NT2/D1 (cell line): ENCODE results near the gene FBLN5.

Experiments used
- SUZ12 ChIP-seq: IDR thresholded peaks from 2 replicates; pipeline ENCODE4 v1.6.1; 2011; ENCODE audit not compliant: insufficient read length, insufficient read depth; ENCODE audit errors: extremely low read depth
- YY1 ChIP-seq: IDR thresholded peaks from 2 replicates; pipeline ENCODE4 v1.6.1; 2011; ENCODE audit not compliant: insufficient read length, insufficient read depth

DNA sequence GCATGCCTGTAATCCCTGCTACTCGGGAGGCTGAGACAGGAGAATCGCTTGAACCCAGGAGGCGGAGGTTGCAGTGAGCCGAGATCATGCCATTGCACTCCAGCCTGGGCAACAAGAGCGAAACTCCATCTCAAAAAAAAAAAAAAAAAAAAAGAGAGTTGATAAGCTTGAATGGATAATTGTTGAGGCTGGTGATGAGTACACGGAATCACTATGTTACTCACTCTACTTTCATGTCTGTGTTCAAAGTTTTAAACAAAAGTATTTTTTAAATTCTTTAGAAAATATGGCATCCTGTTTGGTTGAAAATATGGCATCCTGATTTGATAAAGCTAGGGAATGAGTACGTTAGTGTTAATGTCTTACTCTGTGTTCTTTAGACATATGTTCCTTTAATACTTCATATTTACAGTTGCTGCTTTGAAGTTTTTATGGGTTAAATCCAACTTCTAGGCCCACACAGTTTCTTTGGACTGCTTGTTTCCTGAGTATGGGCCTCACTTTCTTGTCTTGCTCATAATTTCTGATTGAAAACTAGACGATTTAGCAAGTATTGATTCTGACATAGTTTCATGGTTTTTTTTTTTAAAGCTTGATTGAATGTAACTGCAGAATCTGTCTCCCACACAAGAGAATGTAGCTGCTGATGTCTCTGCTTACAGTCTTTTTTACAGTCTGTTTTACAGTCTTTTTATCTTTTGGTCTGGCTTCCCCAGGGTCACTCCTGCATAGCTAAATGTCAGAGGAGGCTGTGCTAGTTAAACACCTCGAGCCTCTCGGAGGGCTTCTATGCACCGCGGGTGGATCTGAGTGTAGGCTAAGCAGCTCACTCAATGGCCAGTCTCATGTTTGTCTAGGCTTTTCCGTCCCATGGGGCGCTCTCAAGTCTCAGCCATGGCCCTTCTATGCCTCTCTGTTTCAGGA lies 14.1 kb upstream of the FBLN5 start:
- TF ChIP-seq YY1 (no peak), SUZ12 (no peak)
